GM21717 (cell line): ENCODE data around the gene GPX1.
A peak's percentile ranks its signal among the peaks of the same experiment; 100 is the strongest.
"Not testable (repeated sequence)": the region's sequence is repeated elsewhere in the genome, so short reads cannot be mapped to it uniquely, and the experiment has no call there.

ENCODE experiments used
- ATAC-seq: cut with Tn5 transposase; IDR thresholded peaks from one replicate; pipeline ENCODE4 v1.9.1; 2021; ENCODE audit warnings: mild to moderate bottlenecking, moderate library complexity; ENCODE audit not compliant: unreplicated experiment

Gene GPX1

GRCh38 chr3:49358884-49359225 is 702 bp upstream of the GPX1 start:
- ATAC-seq, result no peak

DNA sequence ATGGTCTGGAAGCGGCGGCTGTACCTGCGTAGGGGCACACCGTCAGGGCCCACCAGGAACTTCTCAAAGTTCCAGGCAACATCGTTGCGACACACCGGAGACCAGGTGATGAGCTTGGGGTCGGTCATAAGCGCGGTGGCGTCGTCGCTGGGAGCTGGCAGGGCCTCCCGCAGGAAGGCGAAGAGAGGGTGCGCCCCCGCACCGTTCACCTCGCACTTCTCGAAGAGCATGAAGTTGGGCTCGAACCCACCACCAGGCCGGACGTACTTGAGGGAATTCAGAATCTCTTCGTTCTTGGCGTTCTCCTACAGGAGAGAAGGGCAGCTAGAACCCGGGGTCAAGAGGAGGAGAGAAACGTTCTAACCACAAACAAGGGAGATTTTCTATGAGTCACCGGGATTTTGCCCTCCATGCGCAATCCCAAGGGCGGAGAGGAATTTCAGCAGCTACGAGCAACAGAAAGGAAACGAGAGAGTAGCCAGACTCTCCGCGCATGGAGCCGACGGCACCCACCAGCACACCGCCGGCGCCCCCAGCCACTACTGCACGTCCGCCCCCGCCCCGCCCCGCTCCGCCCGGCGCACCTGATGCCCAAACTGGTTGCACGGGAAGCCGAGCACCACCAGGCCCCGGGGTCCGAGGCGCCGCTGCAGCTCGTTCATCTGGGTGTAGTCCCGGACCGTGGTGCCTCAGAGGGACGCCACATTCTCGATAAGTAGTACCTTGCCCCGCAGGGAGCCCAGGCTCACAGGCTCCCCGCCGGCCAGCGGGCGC is 523 bp downstream of the GPX1 start:
- ATAC-seq, result peak; percentile 16

DNA sequence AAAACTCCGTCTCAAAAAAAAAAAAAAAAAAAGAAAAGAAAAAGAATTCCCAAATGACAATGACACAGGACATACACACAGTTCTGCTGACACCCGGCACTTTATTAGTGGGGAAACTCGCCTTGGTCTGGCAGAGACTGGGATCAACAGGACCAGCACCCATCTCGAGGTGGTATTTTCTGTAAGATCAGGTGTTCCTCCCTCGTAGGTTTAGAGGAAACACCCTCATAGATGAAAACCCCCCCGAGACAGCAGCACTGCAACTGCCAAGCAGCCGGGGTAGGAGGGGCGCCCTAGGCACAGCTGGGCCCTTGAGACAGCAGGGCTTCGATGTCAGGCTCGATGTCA is 1.1 kb downstream of the GPX1 start:
- not testable (repeated sequence) for ATAC-seq

DNA sequence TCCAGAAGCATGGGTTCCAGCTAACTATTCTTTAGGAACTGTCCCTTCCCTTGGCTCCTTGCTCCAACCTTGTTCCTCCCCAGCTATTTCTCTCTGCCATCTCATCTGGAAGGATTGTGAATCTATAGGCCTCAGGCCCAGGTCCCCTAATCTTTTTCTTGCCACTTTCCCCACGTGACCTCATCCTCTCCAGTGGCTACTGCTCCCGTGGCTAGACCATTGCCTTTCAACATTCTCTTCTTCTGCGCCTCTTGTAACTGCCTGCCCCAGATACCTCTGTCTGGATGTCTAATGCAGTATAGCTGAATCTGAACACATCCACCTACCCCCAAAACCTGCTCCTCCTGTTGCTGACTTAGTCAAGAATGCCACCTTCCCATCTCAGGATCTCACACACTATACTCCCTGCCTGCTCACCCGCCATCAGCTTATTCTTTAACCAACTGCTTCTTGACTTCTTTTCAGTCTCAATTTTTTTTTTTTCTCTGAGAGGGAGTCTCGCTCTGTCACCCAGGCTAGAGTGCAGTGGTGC is 5.2 kb downstream of the GPX1 start:
- ATAC-seq, result no peak

- ATAC-seq, result no peak
Observed at GRCh38 chr3:49352281-49352680, 5.9 kb downstream of the GPX1 start.

DNA sequence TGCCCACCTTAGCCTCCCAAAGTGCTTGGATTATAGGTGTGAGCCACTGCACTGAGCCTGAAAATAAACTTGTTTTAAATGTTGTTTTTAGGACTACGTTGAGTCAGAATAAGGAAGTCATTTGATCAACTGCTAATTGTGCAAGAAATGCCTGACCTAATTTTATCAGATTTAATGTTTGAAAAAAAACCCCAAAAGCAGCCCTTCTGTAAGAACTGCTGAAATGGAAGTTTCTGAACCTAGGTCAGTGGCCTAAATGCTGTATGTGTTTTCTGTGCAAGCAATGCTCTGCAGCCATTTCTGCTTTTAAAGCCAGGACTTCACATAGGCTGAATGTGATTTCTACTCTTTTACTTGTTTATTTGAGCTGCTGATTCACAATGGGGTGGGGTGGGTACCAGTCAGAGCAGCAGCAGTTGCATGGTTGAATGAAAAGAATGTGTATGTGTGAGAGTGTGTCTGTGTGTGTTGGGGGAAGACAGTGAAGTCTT is 6.6 kb downstream of the GPX1 start:
- no peak for ATAC-seq

GRCh38 chr3:49349348-49350114 is 8.6 kb downstream of the GPX1 start:
- no peak for ATAC-seq

DNA sequence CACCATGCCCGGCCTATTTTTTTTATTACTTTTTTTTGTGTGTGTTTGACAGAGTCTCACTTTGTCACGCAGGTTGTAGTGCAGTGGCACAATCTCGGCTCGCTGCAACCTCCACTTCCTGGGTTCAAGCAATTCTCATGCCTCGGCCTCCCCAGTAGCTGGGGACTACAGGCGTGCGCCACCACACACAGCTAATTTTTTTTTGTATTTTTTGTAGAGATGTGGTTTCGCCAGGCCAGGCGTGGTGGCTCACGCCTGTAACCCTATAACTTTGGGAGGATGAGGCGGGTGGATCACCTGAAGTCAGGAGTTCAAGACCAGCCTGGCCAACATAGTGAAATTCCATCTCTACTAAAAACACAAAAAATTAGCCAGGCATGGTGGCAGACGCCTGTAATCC is 9.8 kb downstream of the GPX1 start:
- not testable (repeated sequence) for ATAC-seq

GRCh38 chr3:49346797-49347251 is 11.3 kb downstream of the GPX1 start:
- no peak for ATAC-seq

GRCh38 chr3:49343163-49343562 is 15.0 kb downstream of the GPX1 start:
- no peak for ATAC-seq

DNA sequence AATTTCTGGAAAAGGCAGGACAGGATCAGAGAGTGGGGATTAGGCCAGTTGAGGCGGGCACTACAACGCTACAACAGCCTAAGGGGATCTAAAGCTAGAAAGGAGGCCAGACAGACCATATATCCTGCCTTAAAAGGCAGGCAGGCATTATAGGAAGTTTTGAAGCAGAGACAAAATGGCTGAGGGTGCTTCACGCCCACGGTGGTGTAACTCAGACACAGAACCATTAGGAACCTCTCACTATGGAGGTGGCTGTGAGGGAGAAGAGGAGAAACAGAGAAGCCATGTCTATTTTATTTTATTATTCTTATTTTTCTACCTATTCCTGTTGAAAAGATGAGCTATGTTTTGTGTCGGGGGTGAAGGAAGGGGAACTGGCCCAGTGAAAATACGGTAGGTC is 16.2 kb downstream of the GPX1 start:
- no peak for ATAC-seq

DNA sequence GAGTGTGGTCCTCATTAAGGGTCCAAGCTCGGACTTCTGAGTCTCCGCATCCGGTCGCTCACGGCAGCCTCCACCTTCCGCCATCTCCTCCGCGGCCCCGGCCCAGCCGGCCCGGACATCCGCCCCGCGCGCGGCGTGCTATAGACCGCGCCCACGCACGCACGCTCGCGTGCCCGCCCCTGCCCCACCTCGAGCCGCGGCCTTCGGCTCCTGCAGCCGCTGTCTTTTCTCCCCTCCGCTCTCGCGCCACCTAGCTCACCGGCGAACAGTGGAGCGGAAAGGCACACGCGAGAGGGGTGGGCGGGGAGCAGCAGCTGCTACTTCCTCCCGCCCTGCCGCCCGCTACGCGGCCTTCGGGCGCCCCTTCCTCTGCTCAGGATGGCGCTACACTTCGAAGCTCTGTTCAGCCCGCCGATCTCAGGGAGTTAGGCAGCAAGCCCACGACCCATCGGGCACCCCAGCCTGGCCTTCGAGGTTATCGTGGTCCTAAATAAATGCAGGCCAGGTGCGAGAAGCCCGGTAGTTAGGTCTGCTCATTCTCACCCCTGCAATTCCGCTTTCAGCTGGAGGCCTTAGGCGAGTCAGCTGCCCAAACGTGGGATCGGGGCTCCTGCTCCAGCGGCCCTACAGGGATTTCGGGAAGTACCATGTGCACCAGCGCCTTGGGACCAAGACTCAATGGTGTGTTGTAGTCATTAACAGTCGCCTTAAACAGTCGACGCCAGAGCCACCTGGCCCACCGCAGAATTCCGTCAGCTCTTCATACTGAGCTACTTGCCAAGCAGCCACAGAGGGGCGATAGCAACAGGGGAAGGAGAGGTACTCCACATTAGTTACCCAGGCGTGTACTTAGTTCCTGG is 18.0 kb downstream of the GPX1 start, which contains the start of gene USP4:
USP4 (minus strand) TSS at position 113 of the 860 bp plus-strand sequence; CDS start at position 84, 29 bp downstream.
- peak; percentile 82 for ATAC-seq

GRCh38 chr3:49339581-49339940 is 18.6 kb downstream of the GPX1 start:
- ATAC-seq, result no peak

GRCh38 chr3:49333916-49334633 is 24.1 kb downstream of the GPX1 start:
- ATAC-seq, result no peak

- ATAC-seq, result no peak
Observed at GRCh38 chr3:49333091-49333490, 25.1 kb downstream of the GPX1 start.

- no peak for ATAC-seq
Observed at GRCh38 chr3:49329186-49329585, 29.0 kb downstream of the GPX1 start.

DNA sequence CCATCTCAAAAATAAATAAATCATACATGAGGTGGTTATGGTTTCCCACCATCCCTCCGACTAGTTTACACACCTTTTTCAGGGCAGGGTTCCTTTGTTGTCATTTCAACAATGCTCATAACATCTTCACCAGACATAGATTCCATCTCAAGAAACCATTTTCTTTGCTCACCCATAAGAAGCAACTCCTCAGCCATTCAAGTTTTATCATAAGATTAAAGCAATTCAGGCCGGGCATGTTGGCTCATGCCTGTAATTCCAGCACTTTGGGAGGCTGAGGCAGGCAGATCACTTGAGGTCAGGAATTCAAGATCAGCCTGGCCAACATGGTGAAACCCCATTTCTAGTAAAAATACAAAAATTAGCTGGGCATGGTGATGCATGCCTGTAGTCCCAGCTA is 29.8 kb downstream of the GPX1 start:
- ATAC-seq, result not testable (repeated sequence)

- ATAC-seq, result no peak
Observed at GRCh38 chr3:49327485-49327884, 30.7 kb downstream of the GPX1 start.

DNA sequence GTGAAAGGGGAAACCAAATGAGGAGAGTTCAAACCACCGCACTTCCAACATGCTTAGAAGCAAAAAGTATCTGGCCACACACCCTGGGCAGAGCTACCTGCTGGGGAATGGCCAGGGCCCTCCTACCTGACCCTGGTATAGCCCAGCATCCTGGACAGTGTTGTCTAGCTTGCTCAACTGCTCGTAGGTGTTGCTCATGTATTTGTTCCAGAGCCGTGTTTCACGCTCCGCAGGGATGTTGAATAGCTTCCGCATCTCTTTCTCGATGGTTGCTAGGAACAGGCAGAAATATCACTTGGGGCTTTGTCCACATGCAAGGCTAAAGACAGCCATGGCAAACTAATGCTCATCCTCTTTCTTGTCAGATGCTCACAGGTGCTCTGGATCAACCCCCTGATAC is 33.4 kb downstream of the GPX1 start:
- ATAC-seq, result no peak

- no peak for ATAC-seq
Observed at GRCh38 chr3:49316696-49317457, 41.3 kb downstream of the GPX1 start.
